ELF-1 (cell line): ENCODE measurements around the gene LRRC8B.

Experiments
- DNase-seq: peaks from one replicate; pipeline ENCODE4 v3.0.0-alpha.2; 2016; ENCODE audit warnings: low read depth, low spot score

LRRC8B gene

DNA sequence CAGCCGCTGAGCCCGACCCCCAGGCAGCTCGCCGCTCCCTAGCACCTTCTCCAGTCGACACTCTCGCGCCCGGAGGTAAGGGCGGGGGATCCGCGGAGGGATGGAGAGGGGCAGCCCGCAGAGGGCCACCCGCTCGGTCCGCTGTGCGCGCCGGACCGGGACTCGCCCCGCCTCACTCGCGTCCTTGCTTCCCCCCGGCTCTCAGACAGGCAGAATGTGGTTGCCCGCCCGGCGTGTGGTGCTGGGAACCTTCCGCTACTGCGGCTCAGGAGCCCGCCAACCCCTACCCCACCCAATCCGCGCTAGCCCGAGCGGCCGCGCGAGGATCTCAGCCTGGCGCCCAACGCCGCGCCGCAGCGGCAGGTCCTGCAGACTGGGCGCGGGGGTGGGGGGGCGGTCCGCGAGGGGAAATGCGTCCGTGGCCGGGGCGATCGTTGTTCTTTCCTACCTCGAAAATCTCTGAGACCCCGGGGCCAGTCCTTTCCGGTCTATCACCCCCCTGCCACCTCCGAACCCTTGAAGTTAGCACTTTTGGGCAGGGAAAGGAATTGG is 108.7 kb downstream of the LRRC8B start:
- peak; percentile 53 for DNase-seq

DNA sequence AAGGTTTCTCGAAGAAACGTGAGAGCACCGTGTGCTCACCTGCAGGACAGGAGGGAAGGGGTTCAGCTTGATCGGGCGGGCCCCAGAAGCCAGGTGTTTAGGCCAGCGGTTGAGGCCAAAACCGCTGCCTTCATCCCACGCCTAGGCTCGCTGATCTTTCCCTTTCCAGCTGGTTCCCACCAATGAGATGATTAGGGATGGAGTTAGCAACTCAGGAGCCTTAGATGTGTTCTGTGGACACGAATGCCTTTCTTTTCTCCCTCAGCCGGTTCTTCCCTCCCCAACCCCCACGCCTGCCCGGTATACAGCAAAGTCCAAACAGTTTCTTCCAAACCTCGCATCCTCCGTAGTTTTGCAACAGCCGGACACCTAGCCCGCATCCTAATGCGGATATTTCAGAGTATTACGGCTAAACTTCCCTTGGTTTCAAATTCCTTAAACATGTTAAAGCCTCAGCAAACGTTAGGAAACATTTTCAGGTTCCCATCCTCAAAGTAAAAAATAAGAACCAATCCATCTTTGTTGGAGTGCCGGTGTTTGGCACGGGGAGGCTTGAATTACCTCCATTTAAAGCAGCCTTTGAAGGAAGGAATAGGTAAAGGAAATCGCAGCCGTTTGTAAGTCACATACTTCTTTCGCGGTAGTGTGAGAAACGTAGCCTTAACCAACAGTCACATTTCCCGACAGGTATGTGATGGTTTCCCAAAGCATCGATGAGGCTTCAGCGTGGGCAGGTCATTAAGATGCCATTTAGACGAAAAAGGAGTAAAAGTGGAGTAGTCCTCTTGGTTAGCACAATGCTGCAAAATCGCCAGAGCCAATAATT is 109.4 kb downstream of the LRRC8B start:
- DNase-seq: peak; percentile 23

- DNase-seq: no peak
Measured at GRCh38 chr1:89635825-89636815, 111.5 kb downstream of the LRRC8B start.

DNA sequence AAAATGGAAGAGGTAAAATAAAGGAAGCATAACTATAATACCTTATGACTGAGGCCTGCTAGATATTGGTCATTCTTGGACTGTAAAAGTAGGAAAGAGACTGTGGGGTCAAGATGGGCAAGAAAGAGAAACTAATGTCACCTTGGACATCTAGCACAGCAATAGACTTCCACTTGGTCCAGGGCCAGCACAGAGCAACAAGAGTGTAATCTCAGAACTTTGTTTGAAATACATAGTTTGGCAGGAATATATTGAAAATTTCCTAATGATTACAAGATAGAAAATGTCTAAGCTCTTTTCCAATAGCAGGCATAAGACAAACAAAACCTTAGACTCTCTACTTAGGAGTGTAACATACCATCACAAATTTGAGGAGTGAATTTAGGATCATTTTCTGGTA is 112.9 kb downstream of the LRRC8B start:
- DNase-seq: no peak

GRCh38 chr1:89640440-89640839 is 115.8 kb downstream of the LRRC8B start:
- no peak for DNase-seq

DNA sequence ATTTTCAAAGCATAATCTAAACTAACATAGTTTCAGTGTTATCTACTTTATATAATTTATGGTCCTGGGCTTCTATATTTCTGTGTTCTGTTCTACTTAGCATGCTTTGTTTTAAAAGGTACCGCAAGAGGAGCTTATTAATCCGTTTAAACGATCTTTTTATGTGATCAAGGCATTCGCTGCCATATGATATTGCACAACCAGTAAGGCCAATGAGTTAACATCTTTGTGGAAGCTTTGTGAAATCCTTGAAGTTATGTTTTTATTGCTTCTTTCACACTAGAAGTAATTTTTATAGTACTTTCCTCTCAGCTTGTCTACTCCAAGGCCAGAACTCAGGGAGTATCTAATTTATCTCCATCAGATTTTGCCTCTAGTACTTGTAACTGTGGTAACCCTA is 117.2 kb downstream of the LRRC8B start:
- no peak for DNase-seq

- no peak for DNase-seq
Measured at GRCh38 chr1:89643577-89643976, 118.9 kb downstream of the LRRC8B start.

DNA sequence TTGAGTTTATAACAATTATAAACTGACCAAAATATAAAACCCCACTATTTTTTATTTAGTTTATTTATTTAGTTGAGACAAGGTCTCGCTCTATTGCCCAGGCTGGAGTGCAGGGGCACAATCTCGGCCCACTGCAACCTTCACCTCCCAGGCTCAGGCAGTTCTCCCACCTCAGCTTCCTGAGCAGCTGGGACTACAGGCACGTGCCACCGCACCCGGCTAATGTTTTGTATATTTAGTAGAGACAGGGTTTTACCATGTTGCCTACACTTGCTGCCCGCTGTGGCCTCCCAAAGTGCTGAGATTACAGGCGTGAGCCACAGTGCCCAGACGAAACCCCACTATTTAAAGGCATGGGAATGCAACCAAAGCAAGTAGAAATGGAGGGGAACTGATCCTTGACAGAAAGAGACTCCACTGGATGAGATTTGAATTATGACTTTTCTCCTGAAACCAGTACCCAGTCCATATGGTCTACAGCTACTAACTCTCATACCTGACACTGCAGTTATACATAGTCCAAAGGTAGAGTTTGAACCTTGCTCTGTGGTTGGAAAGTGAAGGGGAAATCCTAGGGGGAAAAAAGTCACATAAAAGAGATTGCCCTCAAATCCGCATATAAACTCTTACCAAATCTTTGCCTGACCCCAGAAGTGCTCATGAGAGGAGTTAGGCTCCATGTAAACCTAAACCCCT is 119.6 kb downstream of the LRRC8B start:
- DNase-seq: no peak

GRCh38 chr1:89646259-89646658 is 121.6 kb downstream of the LRRC8B start:
- no peak for DNase-seq
